Measurements from ENCODE around the gene CADM3.

GRCh38 chr1:159146980-159147379, 24.4 kb upstream of the CADM3 start:
- TF ChIP-seq CTCF (IDR thresholded peaks at IDR 0.05; ENCODE audit: insufficient read depth, low read length, poor library complexity, severe bottlenecking) (no peak), EZH2phosphoT487 (conservative IDR thresholded peaks at IDR 0.05; ENCODE audit: low read length) (no peak)
